IMR-90 (cell line): Measurements from ENCODE around the gene PHACTR3. TPM values are rescaled to one million over a fixed set of nuclear protein-coding genes. Genes with fewer than 3 reads are reported as not detected.

Source experiments
- ATAC-seq: fragments of 200-7000 bp; cut with Tn5 transposase; 2 replicates; pipeline ENCODE4 v1.9.1; 2020; ENCODE audit warnings: low read depth, mild to moderate bottlenecking, moderate library complexity
- BruUV-seq: library from RNA; stranded (reverse); fragments of 400-500 nt; replicated peaks from 2 replicates; lab custom pipeline; 2021; lab: Mats Ljungman, UMichigan
- CTCF ChIA-PET: fragments of 300-600 bp; formaldehyde crosslinking; extraction: SDS; loops from one replicate; lab custom pipeline; 2021; ENCODE audit warnings: antibody characterized with exemption; lab: Yijun Ruan, JAX
- POLR2A ChIA-PET: fragments of 300-600 bp; sonication (Branson Sonifier 250); formaldehyde crosslinking; loops from one replicate; lab custom pipeline; 2022; ENCODE audit warnings: antibody characterized with exemption; ENCODE audit not compliant: unreplicated experiment; lab: Charles Lee
- DNase-seq: peaks from one replicate; pipeline ENCODE4 v3.0.0; 2013
- H2AFZ ChIP-seq: replicated peaks from 2 replicates; pipeline ENCODE3; 2013; ENCODE audit warnings: low read length, mild to moderate bottlenecking; ENCODE audit not compliant: poor library complexity
- H2AK5ac ChIP-seq: 2 replicates; pipeline ENCODE4 v1.6.1; 2013; ENCODE audit warnings: low read depth, low read length, inconsistent platforms
- H2AK9ac ChIP-seq: replicated peaks from 2 replicates; pipeline ENCODE3; 2013; ENCODE audit warnings: mild to moderate bottlenecking, low read depth, low read length, moderate library complexity; ENCODE audit not compliant: poor library complexity
- H2BK120ac ChIP-seq: 2 replicates; pipeline ENCODE4 v1.6.1; 2013; ENCODE audit warnings: low read depth, low read length, inconsistent platforms
- H2BK15ac ChIP-seq: 3 replicates; pipeline ENCODE4 v1.6.1; 2013; ENCODE audit warnings: low read depth, low read length, inconsistent platforms
- H2BK20ac ChIP-seq: 2 replicates; pipeline ENCODE4 v1.6.1; 2013; ENCODE audit warnings: low read depth, mild to moderate bottlenecking, inconsistent platforms, low read length, moderate library complexity
- H2BK5ac ChIP-seq: 2 replicates; pipeline ENCODE4 v1.6.1; 2013; ENCODE audit warnings: mild to moderate bottlenecking, low read depth, low read length, inconsistent platforms; ENCODE audit not compliant: poor library complexity, severe bottlenecking
- H3K14ac ChIP-seq: replicated peaks from 2 replicates; pipeline ENCODE4 v1.6.1; 2013; ENCODE audit warnings: low read depth, low read length, inconsistent platforms
- H3K18ac ChIP-seq: 2 replicates; pipeline ENCODE4 v1.6.1; 2013; ENCODE audit warnings: low read depth, low read length, control low read depth
- H3K23ac ChIP-seq: 2 replicates; pipeline ENCODE4 v1.6.1; 2013; ENCODE audit warnings: low read depth, low read length, inconsistent platforms
- H3K27ac ChIP-seq: 2 replicates; pipeline ENCODE4 v1.5.1; 2013; ENCODE audit warnings: mild to moderate bottlenecking, control low read depth, low read length; ENCODE audit not compliant: insufficient read depth
- H3K27me3 ChIP-seq: 2 replicates; pipeline ENCODE4 v1.6.1; 2013; ENCODE audit warnings: low read length; ENCODE audit not compliant: control insufficient read depth, insufficient read depth
- H3K36me3 ChIP-seq: 2 replicates; pipeline ENCODE4 v1.6.1; 2013; ENCODE audit warnings: low read length, mixed read lengths; ENCODE audit not compliant: control insufficient read depth, insufficient read depth
- H3K4ac ChIP-seq: 2 replicates; pipeline ENCODE4 v1.6.1; 2013; ENCODE audit warnings: low read depth, low read length, inconsistent platforms
- H3K4me1 ChIP-seq: 2 replicates; pipeline ENCODE4 v1.6.1; 2013; ENCODE audit warnings: low read length, mixed read lengths; ENCODE audit not compliant: control insufficient read depth, insufficient read depth
- H3K4me2 ChIP-seq: 2 replicates; pipeline ENCODE4 v1.6.1; 2013; ENCODE audit warnings: low read depth, mild to moderate bottlenecking, control low read depth, low read length, moderate library complexity
- H3K4me3 ChIP-seq: 2 replicates; pipeline ENCODE4 v1.5.1; 2013; ENCODE audit warnings: low read depth, mild to moderate bottlenecking, control low read depth, low read length, moderate library complexity; ENCODE audit not compliant: insufficient read depth
- H3K56ac ChIP-seq: 2 replicates; pipeline ENCODE4 v1.6.1; 2013; ENCODE audit warnings: low read length, inconsistent platforms; ENCODE audit not compliant: insufficient read depth; ENCODE audit errors: extremely low read depth
- H3K79me1 ChIP-seq, 2 experiments: 2 replicates each; pipeline ENCODE4 v1.6.1; 2013; ENCODE audit warnings: low read length in 2 of 2, inconsistent platforms in 1 of 2, low read depth in 1 of 2
- H3K9ac ChIP-seq: 2 replicates; pipeline ENCODE4 v1.6.1; 2013; ENCODE audit warnings: low read depth, low read length, control low read depth
- H3K9me1 ChIP-seq: 2 replicates; pipeline ENCODE4 v1.6.1; 2013; ENCODE audit warnings: low read length, inconsistent platforms; ENCODE audit not compliant: insufficient read depth
- H3K9me3 ChIP-seq: 2 replicates; pipeline ENCODE4 v1.6.1; 2013; ENCODE audit warnings: low read length; ENCODE audit not compliant: control insufficient read depth, insufficient read depth
- H4K20me1 ChIP-seq: 2 replicates; pipeline ENCODE4 v1.6.1; 2013; ENCODE audit warnings: low read length, inconsistent platforms; ENCODE audit not compliant: insufficient read depth
- H4K5ac ChIP-seq: 2 replicates; pipeline ENCODE4 v1.6.1; 2013; ENCODE audit warnings: mild to moderate bottlenecking, low read depth, low read length, control low read depth
- H4K8ac ChIP-seq, 2 experiments: 2 replicates each; pipeline ENCODE4 v1.6.1; 2013; ENCODE audit warnings: low read depth in 2 of 2, low read length in 2 of 2, control low read depth in 1 of 2, inconsistent platforms in 1 of 2
- H4K91ac ChIP-seq: 2 replicates; pipeline ENCODE4 v1.6.1; 2013; ENCODE audit warnings: low read depth, low read length, inconsistent platforms; ENCODE audit not compliant: insufficient read depth
- BHLHE40 ChIP-seq: fragments of 150-350 bp; IDR thresholded peaks from 2 replicates; pipeline ENCODE4 v1.6.1; 2016; ENCODE audit warnings: mild to moderate bottlenecking, low read depth, low read length
- POLR2A ChIP-seq: IDR thresholded peaks from 2 replicates; pipeline ENCODE4 v1.6.1; 2012; ENCODE audit warnings: mild to moderate bottlenecking, low read depth, low read length
- RFX5 ChIP-seq: IDR thresholded peaks from 2 replicates; pipeline ENCODE4 v1.8.0; 2012; ENCODE audit warnings: low read depth, mild to moderate bottlenecking, low read length, moderate library complexity
- WGBS, 2 experiments: methylation state at CpG; one replicate each; pipeline versions ENCODE4 v1.1.5 to v1.1.7; 2013; ENCODE audit warnings: missing lambda C conversion rate in 2 of 2; ENCODE audit not compliant: insufficient read length in 1 of 2; ENCODE audit errors: extremely low coverage in 2 of 2; 5-methylcytosine and 5-hydroxymethylcytosine counted together
- dilution Hi-C: fragments of 300-500 bp; cut with HindIII; formaldehyde crosslinking; loops from one replicate; pipeline ENCODE4 v1.14.3; 2018; ENCODE audit warnings: low sequenced_read_pairs; ENCODE audit not compliant: unreplicated experiment
- in situ Hi-C: fragments of 300-500 bp; cut with MboI; formaldehyde crosslinking; loops from 3 replicates; pipeline ENCODE4 v1.14.3; 2019; ENCODE audit warnings: low sequenced_read_pairs, inconsistent platforms, mixed read lengths
- intact Hi-C: fragments of 100-400 bp; cut with micrococcal nuclease; formaldehyde crosslinking; loops from 2 replicates; pipeline ENCODE4 v1.10.0; 2022
- polyA plus RNA-seq, 3 experiments: library from polyadenylated mRNA; depleted of rRNA; stranded (reverse); fragments of >200 nt; gene quantifications; 2 replicates each; pipeline ENCODE4 v1.2.3, GENCODE V29; 2012; ENCODE audit warnings: low replicate concordance in 1 of 3
- total RNA-seq: library from RNA; depleted of rRNA; stranded (reverse); fragments of >200 nt; gene quantifications from 2 replicates; pipeline ENCODE4 v1.2.3, GENCODE V29; 2012
- TF ChIP-seq, protein P1 (sequence below): fragments of 150-350 bp; IDR thresholded peaks from 2 replicates; pipeline ENCODE4 v1.6.1; 2017; ENCODE audit warnings: mild to moderate bottlenecking, antibody characterized with exemption, low read length, low read depth

Gene PHACTR3
- total and polyA plus RNA-seq, 2 of the 4 experiments (the other 2 are of a cell fraction), result not detected

GRCh38 chr20:59585714-59586409 is 18.5 kb upstream of the PHACTR3 start:
- Histone ChIP-seq H3K9me1 (no peaks in the 10 kb centered on the region), H3K56ac (no peak overlapping the region), H2BK20ac (no peak overlapping the region), H3K79me1 (no peaks in the 10 kb centered on the region), H2BK5ac (no peak overlapping the region), H3K4me1 (no peaks in the 10 kb centered on the region), H3K4me2 (no peak overlapping the region), H3K27ac (no peak overlapping the region), H3K23ac (no peak overlapping the region), H3K36me3 (no peaks in the 10 kb centered on the region), H4K20me1 (no peaks in the 10 kb centered on the region), H2AK9ac (no peak overlapping the region), H3K4me3 (no peak overlapping the region), H3K27me3 (no peaks in the 10 kb centered on the region), H4K91ac (no peak overlapping the region), H3K9ac (no peak overlapping the region), H3K18ac (no peak overlapping the region), H3K4ac (no peak overlapping the region), H2BK120ac (no peak overlapping the region), H4K8ac (no peak overlapping the region), H4K5ac (no peak overlapping the region), H2BK15ac (no peak overlapping the region), H3K14ac (no peak overlapping the region), H2AK5ac (no peak overlapping the region), H2AFZ (no peak overlapping the region), H3K9me3 (peaks cover 3% of the 10 kb centered on the region; the same call in 1 of the 2 replicates)
- BruUV-seq, result no TSS peak
- dilution Hi-C loops, result no loop called here
- ATAC-seq (no peak), DNase-seq (no peak)
- intact Hi-C loops, result no loop called here
- in situ Hi-C loops, result no loop called here
- ChIA-PET POLR2A (no interaction called here), CTCF (no interaction called here)
- TF ChIP-seq BHLHE40 (no peak), RFX5 (no peak), POLR2A (no peak)
- TF ChIP-seq, protein P1, sequence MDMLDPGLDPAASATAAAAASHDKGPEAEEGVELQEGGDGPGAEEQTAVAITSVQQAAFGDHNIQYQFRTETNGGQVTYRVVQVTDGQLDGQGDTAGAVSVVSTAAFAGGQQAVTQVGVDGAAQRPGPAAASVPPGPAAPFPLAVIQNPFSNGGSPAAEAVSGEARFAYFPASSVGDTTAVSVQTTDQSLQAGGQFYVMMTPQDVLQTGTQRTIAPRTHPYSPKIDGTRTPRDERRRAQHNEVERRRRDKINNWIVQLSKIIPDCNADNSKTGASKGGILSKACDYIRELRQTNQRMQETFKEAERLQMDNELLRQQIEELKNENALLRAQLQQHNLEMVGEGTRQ, result no peak
- WGBS, 2 experiments, result 63% methylated on average over 3 of the region's 16 CpGs; no CpG with 5 or more reads in 1 of the 2 experiments
